Embryonic facial prominence (tissue), 1 donor: ENCODE results near the gene UBA3.

Source experiments
- DNase-seq: peaks from one replicate; pipeline ENCODE4 v3.0.0-alpha.2; 2016; ENCODE audit errors: extremely low spot score

Gene UBA3

DNA sequence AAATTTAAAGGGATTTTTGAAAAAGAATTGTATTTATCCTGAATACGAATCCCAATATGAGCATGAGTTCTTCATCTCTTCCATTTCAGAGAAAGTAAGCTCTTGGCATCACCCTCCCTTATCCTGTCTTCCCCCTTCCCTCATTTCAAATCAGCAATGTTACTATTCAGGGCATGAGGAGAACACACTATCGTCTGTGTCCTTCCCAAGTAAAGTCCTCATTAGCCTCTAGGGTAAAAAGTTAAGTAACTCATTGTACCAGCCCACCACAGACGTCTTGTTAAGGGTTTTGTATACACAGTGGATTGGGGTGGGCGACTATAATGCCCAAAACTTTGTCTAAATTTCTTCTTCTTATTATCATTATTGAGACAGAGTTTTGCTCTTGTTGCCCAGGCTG lies 19.4 kb upstream of the UBA3 start:
- no peak for DNase-seq

DNA sequence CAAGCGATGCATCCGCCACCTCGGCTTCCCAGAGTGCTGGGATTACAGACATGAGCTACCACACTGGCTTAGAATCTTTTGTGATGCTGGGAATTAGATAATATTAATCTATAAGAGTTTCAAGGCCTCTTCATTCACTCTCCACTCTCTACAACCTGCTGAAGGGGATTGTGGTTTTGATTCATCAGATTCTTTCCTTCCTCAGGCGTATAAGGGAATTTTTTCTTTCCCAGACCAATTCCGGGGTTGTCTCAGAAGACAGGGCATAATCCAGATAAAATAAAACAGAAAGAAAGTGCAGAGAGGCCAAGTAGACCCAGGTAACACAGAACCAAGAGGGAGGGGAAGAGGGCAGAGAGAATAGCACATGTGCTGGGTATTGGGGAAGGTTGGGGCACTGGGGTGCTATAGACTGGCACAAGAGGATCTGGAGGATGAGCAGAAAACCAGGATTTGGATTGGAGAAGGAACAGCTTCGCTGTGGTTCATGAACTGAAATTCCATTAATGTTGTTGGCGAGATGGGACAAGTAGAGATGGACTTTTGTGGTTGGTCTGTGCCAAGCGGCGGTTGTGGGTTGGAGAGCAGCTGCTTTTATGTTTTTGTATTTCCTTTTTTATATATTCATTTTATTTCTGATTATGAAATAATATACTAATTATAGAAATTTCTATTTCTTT lies 17.4 kb upstream of the UBA3 start:
- DNase-seq: no peak

DNA sequence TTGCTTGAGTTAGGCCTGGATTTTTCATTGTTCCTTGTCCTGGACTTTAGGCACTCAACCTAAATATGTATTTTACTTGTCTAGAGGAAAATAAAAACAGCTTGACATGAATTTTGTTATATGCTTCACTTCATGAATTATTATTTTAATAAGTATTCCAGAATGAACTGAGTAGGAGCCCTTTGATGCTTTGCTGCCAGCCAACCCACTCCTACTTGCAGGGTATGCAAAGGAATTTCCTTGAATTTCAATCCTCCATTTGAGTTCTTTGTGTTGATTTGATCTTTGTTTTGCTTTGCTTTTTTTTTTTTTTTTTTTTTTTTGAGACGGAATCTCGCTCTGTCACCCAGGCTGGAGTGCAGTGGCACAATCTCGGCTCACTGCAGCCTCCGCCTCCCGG lies 16.1 kb upstream of the UBA3 start:
- no peak for DNase-seq

DNA sequence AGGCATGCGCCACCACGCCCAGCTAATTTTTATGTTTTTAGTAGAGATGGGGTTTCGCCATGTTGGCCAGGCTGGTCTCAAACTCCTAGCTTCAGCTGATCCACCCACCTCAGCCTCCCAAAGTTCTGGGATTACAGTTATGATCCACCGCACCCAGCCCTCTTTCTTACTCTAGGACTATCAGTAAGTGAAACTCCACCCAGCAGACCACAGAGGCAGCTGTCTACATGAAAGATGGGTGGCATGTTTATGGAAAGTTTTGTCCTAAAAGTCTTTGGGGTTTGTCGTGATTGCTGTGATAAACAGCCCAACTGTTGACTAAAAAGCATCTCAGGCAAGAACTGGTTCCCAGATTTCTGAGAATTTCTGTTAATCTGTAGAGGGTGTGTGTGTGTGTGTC lies 15.5 kb upstream of the UBA3 start:
- no peak for DNase-seq

DNA sequence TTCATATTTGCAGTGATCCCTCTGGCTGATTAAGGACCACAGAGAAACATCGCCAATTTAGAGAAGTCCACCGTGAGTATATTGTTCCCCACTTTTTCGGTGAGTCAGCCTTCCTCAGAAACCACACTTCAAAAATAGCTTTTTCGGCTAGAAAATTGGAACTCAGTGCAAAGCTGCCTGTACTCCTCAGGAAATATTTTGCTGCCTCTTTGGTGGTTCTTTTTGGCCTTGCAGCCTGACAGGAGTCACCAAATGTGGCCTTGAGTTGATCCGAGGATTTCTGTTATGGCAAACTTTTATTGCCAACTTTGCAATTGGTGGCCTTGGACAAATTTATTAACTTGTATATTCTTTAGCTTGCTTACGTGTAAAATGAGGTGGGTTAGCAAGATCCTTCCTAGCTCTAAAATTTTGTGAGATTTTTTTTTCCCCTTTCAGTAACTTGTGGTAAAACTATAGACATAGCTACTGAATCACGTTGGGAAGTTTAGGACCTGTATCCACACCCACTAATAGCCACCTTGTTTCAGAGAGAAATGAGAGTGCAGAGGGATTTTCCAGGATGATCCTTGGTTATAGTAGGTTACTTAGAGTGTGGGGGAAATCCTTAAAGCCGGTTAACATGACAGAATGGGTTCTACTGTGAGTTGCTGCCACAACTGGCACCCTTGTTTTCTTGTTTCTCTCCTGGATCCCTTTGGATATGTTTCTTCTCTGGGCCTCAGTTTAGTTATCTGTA lies 14.5 kb upstream of the UBA3 start:
- DNase-seq: no peak

DNA sequence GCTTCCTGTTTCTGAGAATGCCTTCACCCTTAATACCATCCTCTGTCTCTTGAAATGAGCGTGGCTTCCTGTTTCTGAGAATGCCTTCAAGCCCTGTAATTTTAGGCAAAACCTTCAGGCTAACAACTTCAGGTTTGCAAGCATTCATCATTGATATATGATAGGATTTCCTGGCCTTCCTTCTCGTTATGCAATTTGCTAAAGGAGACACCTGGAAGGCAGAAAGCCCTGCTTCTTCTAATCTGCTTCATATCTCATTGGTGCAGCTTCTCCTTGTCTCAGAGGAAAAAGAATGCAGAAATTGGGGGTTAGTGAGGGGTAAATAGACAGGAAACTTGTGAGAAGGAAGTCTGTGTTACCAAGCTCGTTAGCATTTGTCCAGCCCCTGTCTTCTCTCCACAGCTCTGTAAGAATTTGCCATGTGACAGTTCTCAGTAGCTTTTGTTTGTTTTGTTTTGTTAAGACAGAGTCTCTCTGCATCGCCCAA lies 11.9 kb upstream of the UBA3 start:
- DNase-seq: no peak

DNA sequence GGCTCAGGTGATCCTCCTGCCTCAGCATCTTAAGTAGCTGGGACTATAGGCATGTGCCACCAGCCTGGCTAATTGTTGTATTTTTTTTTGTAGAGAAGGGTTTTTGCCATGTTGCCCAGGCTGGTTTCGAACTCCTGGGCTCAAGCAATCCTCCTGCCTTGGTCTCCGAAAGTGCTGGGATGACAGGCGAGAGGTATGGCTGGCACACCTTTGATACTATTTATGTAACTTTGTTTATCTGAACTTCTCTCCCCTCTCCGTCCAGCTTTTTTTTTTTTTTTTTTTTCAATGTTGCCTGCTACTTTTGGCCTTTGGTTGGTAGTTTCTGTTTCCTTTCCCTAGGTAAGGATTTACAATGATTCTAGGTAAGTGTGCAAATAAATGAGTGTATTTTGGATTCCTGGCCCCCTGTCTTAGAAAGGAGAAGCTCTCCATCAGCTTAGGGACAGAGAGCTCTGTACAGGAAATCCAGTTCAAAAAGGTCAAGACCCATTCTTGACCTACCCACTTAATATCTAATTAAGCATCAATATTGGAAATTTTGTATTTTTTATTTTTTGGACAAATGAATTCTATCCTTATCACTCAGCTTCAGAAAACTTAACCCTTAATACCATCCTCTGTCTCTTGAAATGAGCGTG lies 11.3 kb upstream of the UBA3 start:
- DNase-seq: no peak

DNA sequence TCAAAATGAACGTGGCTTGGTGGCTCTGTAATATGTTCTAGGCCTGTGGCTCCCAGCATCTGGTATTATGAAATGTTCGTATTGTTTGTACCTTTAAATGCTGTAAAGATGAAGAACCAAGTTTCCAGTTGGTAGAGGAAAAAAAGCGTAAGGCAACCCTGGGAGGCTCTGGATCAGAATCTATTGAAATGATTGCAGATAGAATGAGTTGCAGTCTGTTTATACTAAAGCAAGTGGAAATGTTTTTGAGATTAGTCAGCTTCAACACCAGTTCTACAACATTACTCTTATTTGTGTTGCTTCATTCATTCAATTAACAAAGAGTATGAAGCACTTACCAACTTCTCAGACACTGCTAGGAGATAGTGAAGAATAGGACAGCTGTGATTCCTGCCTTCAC lies 9.9 kb upstream of the UBA3 start:
- no peak for DNase-seq

DNA sequence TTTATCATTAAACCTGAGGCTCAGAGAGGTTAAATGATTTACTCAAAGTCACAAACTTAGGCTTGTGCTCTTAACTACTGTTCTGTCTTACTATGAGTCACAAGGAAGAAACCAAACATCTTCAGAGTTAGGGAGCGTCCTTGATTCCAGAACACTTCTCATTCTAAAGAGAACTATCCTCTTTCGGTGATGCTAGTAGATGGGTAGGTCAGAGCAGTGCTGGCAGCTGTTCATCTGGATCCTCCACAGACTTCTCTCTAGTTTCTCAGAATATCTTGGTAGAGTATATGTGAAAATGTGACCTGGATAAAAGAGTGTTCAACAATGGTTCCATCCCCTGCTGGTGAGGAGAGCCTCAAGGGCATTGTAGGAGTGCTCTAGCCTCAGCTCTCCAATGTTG lies 7.9 kb upstream of the UBA3 start:
- no peak for DNase-seq

DNA sequence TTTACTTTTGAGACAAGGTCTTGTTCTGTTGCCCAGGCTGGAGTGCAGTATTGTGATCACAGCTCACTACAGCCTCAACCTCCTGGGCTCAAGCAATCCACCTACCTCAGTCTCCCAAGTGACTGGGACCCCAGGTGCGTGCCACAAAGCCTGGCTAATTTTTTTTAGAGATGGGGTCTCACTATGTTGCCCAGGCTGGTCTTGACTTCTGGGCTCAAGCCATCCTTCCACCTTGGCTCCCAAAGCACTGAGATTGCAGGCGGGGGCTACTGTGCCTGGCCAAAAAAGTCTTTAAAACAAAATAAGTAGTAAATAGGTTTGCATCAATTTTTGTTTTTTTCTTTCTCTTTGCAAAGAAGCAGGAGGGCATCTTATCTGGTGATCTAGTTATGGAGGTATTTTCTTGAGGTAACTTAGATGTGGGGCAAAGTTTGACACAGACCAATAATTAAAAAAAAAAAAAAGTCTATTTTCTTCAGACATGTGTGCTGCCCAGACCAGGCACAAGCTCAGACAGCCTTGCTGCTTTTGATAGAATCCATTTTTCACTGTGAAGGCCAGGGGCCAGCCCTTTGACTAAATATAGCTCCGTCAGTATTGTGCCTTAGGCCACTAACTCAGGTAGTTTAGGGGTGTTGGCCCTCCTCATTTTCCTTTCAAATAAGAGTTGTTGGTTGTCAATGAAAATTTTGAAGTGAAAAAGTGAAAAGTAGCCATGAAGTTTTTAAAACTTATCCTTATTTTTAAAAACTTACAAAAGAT lies 7.0 kb upstream of the UBA3 start:
- DNase-seq: no peak

DNA sequence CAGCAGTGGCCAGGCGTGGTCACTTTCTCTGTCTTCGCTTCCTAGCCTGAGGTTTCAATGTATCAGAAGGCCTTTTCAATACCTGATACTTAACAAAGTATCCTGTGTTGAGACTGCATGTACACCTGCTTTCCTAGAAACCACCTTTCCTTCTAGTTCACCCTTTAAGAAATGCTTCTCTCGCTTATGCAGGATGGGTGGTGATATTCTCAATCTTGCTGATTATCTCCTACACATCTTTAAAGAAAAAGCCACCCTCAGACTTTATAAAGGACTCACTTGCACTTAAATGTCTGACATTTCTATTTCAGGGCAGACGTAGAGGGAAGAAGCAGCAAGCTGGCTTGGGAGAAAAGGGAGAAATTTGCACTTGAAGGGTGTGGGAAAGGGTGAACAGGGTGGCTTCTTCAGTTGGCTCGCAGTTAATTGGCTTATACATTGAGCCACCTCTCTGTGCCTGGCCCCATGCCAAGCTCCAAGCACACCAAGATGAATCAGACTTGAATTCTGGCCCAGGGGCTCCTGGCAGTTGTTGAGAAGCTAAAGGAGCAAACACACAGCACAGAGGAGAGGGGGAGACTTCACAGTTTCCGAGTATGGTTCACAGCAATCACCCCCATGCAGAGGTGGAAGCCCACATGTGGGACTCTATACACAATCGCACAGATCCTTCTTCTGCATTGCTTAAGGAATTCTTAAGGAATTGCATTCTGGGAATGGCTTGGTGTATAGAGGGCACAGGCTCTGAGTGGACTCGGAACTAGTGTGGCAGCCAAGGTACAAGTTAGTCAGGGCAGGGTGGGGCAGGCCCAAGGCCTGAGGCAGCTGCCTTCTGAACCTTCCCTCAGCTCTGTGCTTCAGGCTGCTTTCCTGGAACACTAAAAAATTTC lies 5.9 kb upstream of the UBA3 start:
- no peak for DNase-seq

DNA sequence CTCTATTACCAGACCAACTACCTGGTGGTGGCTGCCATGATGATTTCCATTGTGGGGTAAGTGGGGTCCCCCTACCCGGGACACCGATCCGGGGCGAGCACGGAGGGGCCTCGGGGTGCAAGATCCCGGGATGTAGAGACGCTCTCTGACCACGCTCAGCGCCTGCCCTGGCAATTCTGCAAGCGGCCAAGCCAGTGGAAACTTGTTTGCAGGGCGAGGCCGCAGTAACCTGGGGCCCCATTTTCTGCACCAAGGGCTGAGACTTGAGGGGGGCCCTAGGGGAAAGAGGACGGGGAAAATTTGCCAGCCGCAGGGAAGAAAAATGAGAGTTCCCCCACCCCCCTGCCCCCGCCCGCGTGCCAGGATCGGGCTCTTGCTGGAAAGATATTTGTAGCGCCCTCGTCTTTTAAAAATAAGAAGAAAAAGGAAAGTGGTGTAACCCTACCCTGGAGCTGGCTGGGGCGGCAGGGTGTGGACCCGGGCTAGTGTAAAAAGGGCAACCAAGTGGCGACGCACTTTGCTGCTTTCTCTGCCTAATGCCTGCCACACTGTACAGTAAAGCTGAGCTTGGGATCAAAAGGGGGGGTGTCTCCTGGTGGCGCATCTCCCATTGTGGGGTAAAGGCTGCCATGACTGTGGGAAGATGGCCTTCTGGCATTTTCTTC lies 5.1 kb upstream of the UBA3 start:
- no peak for DNase-seq

DNA sequence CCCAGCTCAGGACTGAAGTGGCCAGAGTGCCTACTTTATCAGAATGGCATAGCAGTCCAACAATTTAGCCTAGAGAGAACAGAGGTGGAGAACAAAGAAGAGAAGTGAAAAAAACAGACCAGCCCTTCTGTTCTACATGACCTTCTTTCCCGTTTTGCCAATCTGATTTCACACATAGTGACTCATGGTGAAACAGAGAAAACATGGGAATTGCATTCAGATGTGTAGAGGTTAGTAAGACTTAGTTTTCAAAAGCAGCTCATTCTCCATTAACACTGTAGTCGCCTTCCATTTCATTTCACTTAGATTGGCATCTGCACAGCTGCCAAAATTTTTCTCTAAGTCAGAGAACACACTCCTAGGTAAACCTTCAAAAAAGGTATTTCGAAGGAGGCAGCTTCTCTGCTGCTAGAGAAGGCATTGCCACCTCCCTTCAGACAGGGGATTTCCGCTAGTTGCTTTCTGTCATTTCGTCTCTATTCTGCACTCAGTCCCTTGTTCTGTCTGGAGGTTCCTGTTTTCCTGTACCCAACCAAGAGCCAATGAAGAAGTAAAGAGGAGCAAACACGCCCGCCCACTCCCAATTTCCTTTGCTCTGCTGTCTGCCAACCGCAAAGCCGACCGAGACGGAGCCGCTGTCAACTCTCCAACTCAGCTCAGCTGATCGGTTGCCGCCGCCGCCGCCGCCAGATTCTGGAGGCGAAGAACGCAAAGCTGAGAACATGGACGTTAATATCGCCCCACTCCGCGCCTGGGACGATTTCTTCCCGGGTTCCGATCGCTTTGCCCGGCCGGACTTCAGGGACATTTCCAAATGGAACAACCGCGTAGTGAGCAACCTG lies 4.4 kb upstream of the UBA3 start, which contains the start of gene ARL6IP5:
Gene ARL6IP5, plus strand, starts transcription at position 612 of the 842 bp plus-strand sequence. Its CDS starts 111 bp downstream, at position 723.
- DNase-seq: peak; percentile 88

DNA sequence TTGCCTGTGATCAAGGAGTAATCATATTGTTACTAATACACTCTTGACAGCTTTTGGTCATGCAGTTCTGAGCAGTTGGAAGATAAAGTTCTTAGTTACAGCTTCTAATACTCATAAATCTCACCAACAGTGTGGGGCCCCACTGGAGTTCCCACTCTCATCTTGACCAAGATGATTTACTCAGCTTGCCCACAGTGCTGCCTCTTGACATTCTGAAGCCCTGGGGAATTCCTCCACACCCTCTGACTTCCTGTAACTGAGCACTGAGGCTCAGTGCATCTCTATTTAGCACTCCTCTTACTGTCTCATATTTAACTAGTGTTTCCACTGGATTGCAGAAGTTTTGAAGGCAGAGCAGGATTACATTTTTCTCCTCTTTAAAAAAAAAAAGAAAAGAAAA lies 2.6 kb upstream of the UBA3 start:
- no peak for DNase-seq

DNA sequence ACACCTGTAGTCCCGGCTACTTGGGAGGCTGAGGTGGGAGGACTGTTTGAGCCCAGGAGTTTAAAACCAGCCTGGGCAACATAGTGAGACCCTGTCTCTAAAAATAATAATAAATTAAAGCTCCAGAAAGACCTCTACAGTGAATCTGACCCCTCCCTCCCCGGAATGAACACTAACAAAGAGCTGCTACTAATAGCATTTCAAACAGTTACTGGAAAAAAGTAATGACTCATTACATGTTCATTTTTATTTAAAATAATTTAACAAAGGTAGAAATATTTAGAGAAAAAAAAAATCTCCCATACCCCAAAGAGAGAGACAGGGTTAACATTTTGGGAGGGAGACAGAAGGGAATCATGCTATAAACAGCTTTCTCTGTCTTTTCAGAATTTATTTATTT lies 2.2 kb upstream of the UBA3 start:
- DNase-seq: no peak

DNA sequence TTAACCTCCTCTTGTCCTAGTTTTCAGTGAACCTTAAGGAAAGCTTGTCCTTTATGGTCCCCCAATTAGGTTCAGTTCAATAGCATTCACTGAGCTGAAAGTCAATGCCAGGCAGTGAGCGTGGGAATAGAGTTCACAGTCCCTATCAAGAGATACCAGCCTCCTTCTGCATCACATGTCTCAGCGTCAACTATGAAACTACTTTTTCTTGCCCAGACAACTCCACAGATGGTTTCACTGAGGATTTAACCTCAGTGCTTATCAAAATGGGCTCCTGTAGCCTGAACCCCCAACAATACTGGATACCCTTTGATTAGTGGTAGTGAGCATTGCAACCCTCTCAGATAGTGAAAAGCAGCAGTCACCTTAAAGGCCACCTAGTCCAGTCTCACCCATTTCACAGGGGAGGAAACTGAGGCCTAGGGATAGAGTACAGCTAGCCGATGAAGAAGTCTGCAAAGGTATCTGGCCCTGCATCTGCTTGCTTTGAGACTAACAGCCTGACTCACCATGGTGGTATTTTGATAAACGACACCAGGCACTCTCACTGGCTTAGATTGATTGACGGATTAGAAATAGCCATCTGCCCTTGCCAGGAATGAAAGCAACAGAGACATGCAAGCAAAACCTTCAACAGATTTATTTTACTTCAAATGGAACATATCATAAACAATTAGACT lies 1.6 kb upstream of the UBA3 start:
- no peak for DNase-seq

DNA sequence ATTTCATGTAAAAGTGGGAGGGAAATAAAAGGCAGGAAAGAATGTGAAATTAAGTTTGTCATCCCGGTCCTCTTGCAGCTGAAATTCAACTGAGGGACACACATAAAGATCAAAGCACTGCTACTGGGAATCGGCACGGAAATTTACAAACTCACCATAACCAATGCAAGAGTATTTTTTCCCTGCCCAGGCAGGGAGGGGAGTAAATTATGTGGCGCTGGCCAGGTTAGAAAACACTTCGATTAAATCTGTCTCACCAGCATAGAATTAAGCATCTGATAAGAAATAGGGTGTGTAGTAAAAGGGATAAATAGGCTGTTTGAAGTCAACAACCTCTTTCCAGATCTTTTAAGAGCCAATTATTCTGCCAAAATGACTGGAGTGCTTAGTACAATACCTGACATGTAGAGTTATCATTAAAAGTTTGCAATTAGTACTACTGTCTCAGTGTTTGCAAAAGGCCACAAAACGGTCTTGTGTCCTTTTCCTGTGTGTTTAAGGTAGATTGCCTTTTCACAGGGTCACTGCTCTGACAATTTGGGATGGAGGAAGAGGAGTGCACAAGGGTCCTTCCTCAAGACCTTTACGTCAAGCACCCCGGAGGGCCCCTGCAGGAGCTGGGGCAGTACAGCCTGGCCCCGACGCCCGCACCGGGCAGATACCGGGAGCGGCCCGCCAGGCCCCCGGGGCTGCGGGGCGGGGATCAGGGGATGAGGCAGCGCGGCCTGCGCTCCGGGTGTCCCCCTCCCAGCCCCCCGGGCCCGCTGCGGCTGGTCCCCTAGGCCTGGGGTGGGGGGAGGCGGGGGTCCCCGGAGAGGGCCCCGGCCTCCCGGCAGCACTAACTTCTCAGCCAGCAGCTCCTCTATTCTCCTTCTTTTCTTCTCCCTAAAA lies 651 bp downstream of the UBA3 start:
- no peak for DNase-seq

DNA sequence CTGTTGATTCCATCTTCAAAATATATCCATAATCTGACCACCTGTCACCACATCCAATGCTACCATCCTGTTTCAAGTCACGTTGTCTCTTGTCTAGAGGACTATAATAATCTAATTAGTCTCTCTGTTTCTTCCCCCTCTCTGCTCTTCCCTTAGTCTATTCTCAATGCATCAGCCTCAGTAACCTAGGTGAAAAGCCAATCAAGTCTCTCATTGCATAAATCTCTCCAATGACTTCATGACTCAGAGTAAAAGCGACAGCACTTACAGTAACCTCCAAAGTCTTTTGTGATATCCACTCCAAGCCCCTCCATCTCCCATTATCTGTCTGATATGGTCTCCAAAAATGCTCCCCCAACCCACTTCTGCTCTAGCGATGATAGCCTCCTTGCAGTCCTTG lies 7.2 kb downstream of the UBA3 start:
- DNase-seq: no peak
